HG03432 (cell line): Measurements from ENCODE around the gene AIM2.
"Not testable (repeated sequence)": the region's sequence is repeated elsewhere in the genome, so short reads cannot be mapped to it uniquely, and the experiment has no call there.

Source experiments
- ATAC-seq: cut with Tn5 transposase; IDR thresholded peaks from one replicate; pipeline ENCODE4 v1.9.1; 2021; ENCODE audit warnings: mild to moderate bottlenecking, moderate library complexity; ENCODE audit not compliant: unreplicated experiment

AIM2 gene, protein sequence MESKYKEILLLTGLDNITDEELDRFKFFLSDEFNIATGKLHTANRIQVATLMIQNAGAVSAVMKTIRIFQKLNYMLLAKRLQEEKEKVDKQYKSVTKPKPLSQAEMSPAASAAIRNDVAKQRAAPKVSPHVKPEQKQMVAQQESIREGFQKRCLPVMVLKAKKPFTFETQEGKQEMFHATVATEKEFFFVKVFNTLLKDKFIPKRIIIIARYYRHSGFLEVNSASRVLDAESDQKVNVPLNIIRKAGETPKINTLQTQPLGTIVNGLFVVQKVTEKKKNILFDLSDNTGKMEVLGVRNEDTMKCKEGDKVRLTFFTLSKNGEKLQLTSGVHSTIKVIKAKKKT

DNA sequence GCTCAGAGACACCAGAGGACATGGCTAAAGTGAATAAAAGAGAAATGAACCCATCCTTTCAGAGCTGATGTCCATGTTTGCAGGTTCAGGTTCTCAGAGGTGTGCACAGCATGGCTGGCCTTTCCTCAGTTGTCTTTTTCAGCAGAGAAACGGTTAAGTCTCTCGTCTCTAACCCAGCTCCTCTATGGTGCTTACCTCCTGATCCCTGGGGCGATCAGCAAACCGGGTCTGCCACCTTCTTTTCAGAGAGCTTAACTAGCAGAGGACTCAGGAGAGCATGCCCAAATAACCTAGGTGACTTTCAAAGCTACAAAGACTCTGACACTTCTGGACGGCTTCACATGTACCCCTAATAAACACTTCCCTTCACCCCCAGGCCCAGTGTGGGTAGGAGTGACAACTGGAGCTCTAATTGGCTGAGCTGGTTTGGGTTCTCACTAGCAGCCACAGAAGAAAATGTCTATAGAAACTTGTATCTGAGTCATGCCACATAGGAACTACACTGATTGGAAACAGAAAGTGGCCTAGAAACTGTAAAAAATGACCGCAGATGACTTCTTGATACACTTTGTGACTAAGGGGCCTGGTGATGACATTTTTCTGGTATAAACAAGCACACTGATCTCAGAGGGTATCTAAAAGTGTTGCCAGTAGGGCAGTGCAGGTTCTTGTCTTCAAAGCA, at the start of gene AIM2:
Gene AIM2 (minus strand): TSS at position 329 of the 682 bp plus-strand sequence. CDS start 3,267 bp downstream, outside the sequence.
- ATAC-seq = peak; percentile 89

DNA sequence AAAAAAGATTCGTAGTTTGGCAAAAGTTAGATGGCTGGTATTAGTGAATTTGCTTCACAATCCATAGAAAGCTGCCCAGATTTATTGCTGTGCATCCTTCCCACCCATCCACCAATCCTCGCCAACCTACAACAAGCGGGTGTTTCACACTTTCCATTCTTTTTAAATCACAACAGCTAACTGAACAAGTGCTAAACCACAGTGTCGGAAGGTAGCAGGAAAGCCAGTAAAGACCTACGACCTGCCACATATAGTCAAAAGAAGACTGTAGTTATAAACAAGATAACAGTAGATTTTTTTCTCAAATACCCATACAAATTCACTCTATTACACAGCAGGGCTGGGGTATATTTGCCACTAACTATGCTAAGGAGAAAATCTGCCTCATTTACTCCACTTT, 47.0 kb upstream of the AIM2 start:
- ATAC-seq = no peak

DNA sequence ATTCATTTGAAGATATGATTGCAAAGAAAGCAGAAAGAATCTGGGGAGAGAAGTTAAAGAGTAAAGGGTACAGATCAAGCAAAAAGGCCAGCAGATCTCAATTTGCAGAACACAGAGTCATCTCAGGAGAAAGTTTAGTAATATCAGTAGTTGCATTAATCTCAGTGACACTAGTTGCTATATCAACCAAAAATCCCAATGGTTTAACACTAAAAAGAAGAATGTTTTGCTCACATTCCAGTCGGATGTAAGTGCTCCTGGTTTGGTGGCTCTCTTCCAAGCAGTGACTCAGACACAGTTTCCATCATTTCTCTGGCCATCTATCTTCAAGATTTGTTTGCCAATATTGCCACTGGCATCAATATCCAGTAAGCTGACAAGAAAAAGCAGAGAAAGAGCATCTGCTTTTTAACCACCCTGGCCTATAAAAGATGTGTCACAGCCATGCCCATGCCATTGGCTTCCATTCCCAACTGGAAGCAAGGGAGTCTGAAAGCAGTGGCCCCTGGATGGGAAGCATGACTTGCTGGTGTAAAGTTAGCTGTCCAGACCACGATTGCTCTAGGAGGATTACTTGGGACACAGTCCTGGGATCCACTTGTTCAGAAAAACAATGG, 45.5 kb upstream of the AIM2 start:
- peak; percentile 95 for ATAC-seq

DNA sequence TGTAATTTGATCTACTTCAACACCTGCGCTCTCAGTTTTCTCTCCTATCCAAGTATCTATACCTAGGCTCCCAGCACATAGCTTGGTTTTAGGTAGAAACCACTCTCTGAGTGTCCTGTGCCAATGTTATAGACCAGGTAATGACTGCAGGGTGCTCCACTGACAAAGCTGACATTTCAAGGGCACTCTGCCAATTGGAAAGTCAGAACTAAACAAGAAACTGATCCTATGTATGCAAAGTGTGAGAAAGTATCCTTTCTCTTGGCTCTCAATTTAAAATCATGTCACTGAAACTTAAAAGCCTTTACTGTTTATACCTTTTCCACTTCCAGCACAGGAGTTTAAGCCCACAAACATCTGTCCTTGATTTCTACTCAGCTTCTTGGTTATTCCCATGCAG, 45.0 kb upstream of the AIM2 start:
- peak; percentile 73 for ATAC-seq

DNA sequence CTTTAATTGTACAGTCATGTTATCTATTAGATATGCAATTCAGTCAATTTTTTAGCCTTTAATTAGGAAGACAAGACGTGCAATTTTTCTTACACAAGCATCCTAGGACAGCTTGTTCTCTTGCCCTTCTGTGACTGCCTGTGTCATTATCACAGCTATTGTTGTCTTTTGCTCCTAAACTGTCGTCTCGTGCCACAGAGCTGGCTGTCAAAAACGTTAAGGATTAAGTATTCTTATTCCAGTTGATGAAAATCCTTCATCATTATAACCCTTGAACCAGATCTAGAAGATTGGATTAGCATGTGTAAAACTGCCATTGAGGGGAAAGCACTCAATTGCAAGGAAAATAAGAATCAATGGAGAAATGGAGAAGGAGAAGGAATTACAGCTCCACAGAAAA, 43.8 kb upstream of the AIM2 start:
- no peak for ATAC-seq

DNA sequence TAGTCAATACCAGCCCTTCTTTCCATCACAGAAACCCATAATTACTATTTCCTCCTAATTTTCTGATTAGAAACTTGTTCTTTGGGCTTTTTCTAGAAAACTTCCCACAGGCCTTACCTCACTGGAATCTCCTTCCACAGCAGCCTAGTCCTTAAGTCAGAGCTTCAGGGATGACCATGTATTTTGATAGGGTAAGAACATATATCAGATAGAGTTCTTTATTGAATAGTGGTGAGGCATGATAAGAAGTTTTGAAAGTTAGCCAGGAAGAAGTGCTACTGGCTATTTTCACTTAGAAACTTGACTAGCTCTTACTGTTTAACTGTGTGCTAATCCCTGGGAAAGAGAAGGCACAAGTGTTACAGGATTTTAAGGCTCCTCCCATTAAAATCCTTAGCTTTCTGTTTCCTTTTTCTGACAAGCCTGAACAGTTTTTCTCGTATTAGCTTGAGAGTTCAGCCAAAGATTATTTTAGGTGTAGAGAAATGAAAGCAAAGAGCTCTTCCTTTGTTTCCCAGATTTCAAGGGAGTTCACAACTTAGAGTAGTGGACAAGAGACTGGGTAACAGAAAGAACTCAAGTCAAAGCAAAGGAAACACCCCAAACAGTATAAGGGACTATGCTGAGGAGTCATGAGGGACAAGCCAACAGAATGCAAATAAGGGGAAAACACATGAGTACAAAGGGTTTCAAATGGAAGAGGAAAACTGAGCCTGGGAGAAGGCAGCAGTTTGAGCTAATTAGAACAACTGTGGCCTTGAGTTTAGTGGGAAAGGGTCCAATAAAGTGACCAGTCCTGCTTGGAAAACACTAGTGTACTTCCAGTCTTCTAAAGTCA, 37.2 kb upstream of the AIM2 start:
- ATAC-seq = no peak

DNA sequence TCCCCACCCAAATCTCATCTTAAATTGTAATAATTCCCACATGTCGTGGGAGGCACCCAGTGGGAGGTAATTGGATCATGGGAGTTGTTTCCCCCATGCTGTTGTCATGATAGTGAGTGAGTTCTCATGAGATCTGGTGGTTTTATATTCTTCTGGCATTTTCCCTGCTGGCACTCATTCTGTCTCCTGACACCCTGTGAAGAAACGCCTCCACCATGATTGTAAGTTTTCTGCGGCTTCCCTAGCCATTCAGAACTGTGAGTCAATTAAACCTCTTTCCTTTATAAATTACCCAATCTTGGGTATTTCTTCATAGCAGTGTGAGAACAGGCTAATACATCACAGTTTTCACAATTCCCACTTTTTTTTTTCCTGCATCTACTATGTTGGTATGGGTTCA, 26.5 kb upstream of the AIM2 start:
- ATAC-seq = not testable (repeated sequence)

DNA sequence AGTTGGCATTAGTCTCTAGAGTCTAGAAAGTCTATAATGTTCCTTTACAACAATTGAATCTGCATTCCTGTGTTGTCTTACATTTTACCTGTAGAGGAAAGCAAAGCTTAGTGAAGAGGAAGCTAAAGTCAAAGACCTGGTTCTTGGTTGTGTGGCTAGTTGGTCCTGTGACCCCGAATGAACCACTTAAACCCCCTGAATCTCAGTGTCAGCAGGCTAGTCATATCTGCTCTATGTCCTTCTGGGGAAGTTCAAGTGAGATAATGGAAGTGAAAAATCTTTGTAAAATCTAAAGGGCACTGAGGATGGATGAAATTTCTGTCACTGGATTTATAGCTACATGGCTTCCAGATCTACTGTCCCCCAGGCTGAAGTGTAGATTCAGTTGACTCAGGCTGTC, 24.0 kb upstream of the AIM2 start:
- ATAC-seq = no peak

DNA sequence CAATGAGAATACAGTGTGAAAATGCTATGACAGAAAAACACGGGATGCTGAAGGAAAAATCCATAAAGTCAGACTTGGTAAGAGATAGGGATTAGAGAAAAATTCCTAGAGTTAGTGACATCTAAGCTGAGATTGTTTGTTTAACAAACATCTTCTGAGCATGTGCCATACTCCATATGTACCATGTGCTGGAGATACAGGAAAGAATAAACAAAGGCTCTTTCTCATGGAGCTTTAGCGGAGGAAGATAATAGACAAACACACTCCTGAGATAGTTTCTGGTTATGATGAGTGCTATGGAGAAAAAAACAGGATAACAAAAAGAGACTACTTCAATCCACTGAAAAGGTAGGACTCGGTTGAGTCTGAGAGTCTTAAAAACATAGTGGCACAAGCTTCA, 22.0 kb upstream of the AIM2 start:
- ATAC-seq = no peak

DNA sequence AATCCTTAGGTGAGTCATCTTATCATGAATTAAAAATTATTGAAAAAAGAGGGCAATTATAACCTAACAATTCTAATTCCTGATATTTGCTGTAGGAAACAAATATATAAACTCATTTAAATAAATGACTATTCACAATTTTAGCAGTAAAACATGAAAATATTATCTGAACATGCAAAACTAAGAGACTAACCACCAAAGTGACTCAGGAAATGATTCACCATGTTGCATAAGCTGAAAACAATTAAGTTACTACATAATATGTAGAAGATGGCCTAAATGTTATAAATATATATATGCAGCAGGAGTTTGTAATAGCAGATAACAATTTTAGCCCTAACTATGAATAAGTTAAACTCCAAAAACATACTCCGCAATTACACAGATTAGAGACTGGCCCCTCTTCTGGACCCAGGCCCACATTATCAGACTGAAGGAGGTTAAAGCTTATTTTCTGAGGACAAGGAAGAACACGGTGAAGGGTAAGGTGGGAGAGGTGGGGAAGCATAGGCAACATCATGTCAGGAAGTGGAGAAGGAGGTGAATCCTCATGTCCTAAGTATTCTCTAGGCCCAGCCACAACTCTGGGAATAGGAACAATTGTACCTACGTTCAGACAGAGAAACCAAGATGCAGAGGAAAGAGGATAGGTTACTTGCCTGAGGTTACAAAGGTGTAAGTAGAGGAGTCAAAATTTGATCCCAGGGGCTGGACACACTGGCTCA, 15.6 kb upstream of the AIM2 start:
- ATAC-seq = no peak

DNA sequence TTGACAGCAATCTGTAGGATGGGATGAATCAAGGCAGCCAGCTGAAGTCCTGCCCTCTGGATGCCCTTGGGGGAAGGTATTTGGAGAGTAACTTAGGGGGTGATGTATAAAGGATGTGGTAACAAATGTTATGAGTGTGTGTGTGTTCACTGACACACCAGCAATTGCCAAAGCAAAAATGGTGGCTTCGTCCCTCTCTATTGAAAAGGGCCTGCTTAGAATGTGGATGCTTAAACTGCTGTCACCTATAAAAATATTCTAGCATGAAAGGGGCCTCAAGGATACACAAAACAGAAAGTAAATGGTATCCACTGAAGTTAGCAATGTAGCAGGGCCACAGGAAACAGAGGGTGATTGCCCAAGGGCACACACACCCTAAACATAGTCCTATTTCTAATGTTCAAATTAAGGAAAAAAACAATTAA, 15.1 kb upstream of the AIM2 start:
- ATAC-seq = no peak

DNA sequence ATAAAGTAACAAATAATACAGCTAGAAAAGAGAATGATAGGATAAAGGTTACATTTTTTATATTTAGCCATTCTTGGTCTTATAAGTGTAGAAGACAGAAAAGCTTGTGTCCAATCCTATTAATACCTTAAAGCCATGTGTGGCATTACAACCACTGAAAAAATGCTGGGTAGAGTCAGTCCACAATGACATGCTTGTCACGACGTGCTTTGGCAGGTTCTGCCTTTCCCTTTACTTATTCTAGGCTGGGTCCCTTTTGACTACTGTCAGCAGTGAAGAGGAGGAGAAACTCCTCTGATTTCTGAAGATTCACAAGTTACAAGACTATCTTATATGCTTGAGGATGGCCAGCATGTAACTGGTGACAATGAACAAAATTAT, 14.6 kb upstream of the AIM2 start:
- no peak for ATAC-seq

DNA sequence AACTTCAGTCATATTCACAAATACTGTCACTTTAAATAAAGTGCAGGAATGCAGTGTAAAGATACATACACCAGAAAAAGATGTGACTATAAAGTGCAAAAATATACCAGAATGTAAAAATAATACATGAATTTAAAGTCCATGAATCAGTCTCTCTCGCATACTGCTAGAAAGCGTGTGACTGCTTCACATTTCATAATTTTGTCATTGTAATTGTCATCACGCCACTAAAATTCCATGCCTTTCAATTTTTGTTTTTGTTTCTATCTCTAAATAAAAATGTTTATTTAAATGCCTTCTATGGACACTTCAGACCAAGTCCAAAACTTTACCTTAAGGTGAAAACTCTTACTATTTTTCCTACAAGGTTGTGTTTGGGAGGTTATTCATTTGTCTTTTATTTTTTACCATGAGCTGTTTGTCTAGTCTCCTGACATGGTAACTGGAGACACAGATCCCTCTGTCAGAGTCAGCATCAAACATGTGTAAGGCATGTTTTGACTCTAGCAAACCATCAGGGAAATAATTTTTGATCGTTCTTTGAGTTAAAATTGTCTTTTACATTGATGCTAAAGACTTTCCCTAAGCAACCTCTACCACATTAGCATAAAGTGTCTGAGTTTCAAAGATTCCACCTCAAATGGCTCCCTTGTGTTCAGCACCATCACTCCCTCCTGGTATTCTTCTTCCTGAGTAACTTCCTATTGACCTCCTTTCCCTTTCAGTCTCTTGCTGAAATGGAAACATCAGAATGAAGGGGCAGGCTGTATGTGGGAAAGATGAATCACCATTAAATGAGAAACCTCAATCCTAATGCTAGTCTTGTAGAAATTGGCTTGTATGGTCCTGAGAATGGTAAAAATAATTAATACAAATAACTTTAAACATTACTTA, 14.0 kb upstream of the AIM2 start:
- no peak for ATAC-seq

DNA sequence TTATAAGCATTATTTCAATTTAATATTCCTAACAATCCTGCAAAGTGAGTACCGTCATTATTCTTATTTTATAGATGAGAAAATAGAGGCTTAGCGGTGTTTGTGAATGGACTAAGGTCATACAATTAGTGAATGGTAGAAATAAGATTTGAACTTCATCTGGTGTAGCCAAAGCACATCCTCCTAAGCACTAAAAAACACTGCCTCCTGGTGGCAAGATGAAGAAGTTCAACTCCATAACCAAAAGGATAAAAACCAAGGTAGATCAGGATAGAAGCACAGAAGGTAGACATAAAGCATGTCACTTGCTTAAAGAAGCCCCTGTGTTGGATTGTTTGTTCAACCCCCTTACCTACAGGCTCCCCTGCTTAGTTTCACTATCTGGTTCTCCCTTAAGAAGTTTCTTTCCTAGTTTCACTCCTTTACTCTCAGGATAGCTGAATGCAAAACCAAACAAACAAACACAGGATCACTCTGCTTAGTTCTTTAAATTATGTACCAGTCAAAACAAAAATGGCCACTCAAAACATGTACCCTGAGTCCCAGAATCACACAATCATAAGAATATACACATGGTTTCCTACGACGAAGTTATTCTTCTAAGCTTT, 12.7 kb upstream of the AIM2 start:
- peak; percentile 50 for ATAC-seq

DNA sequence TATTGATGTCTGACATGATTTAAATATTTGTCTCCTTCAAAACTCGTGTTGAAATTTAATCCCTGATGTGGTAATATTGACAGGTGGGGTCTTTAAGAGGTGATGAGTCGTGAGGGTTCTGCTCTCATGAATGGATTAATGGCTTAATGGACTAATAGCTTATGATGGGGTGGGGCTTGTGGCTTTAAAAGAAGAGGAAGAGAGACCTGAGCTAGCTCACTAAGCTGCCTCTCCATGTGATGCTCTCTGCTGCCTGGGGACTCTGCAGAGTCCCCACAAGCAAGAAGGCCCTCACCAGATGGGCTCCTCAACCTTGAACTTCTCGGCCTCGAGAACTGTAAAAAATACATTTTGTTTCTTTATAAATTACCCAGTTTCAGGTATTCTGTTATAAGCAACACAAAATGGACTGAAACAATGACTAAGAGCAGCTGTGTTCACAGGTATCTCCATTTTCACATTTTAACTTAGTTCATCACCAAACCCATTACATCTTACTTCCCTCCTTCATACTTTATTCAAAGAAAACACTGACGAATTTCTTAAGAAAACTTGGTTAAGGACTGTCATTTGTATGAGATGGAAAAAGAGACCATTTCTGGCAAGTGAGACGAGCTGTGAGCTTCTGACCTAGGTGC, 12.1 kb upstream of the AIM2 start:
- peak; percentile 58 for ATAC-seq

DNA sequence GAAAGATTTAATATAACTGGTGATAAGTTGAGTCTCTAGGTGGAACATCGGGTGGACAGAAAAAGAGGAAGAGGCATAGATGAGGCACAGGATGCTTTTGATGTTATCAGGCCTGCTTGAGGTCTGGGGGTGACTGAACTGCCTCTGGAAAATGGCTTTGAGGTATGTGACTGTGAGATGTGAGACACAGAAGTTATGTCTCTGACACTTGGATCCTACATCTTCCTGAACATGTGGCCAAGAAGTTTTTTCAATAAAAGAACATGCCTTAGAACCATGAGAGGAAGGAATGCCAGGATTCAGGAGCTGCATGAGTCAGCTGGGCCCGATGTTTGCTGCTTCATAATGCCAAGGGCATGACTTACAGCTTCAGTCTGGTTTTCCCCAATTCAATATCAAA, 11.5 kb upstream of the AIM2 start:
- ATAC-seq = no peak

DNA sequence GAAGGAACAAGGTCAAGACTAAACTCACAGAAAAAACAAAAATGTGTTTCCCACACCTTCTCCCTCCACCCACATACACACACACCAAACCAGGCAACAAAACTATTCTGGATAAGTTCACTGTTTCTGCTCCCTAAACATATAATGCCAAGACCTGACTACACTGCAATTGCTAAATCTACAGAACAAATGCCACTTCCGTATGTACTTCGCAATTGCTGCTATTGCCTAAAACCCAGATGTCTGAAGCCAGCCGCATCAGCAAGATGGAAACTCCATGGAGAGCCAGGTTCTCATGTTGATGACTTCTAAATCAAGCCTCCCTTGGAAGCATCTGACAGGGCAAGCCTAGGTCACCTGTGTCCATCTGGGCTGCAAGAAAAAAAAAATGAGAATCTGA, 8.3 kb upstream of the AIM2 start:
- no peak for ATAC-seq

DNA sequence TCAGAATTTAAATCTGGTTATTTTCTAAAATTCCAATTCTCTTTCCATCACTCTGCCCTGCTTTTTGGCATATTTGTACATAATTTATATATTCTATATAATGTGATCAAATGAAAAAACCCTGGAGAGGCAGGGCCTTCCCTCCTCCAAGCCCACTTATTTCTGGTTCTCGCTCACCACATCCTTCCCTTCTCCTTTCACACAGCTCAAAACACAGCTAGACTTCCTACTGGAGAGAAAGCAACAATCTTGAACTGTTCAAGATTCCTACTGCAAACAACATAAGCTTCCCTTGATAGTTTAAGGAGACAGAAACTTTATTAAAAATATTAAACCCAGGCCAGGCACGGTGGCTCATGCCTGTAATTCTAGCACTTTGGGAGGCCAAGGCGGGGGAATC, 7.6 kb upstream of the AIM2 start:
- ATAC-seq = no peak

DNA sequence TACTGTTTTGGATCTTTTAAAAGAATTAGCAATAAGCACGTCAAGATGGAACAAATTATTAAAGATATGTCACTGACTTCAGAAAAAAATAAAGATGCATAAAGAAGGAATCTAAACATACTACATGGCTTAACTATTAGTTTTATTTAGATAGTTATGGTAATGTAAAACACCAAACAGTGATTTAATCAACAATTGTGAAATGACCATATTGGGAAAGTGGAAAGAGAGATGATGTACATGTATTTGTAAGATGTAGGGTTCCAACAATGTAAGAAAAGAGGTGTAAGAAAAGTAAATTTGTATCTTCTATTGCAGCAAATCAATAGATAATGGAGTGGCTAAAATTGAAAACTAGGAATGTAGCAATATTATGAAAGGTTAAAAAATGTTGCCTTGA, 6.4 kb upstream of the AIM2 start:
- no peak for ATAC-seq
